GM19467 (cell line): ENCODE results near the gene PADI1.

Source experiments
- ATAC-seq: cut with Tn5 transposase; IDR thresholded peaks from one replicate; pipeline ENCODE4 v1.9.1; 2021; ENCODE audit warnings: mild to moderate bottlenecking, moderate library complexity; ENCODE audit not compliant: unreplicated experiment

Gene PADI1

DNA sequence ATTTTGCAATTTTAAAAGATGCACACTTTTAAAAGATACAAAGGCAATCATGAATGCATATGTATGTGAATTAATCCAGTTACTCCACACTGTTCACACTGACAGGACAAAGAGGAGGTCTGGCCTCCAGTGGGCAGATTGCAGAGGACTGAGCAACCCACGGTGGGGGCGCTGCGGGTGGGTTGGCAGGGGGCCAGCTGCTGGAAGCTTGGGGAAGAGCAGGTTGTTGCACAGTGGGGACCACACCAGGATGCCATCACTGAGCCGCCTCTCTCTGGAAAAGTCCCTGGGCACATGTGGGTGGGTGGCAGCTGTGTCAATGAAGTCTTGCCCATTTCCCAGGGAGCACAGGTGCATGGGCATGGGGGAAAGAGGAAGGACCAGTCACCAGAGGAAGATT lies 90.4 kb downstream of the PADI1 start:
- ATAC-seq = no peak
